Mesothelial cell of epicardium (in vitro differentiated cells): ENCODE data around the gene NCK1. TPM values are rescaled to one million over a fixed set of nuclear protein-coding genes. Genes with fewer than 3 reads are reported as not detected.
"Not testable (repeated sequence)": the region's sequence is repeated elsewhere in the genome, so short reads cannot be mapped to it uniquely, and the experiment has no call there.

Experiments
- DNase-seq, 2 experiments: peaks; one replicate each; pipeline ENCODE4 v3.0.0; 2021; ENCODE audit warnings: low spot score in 2 of 2; ENCODE audit not compliant: unreplicated experiment in 2 of 2
- H3K27ac Mint-ChIP-seq: 2 replicates; pipeline ENCODE4 v1.8.0; 2021; ENCODE audit warnings: mixed read lengths
- H3K27me3 Mint-ChIP-seq: 2 replicates; pipeline ENCODE4 v1.8.0; 2021; ENCODE audit warnings: low read depth, mixed read lengths
- H3K36me3 Mint-ChIP-seq: 2 replicates; pipeline ENCODE4 v1.8.0; 2021; ENCODE audit warnings: mixed read lengths
- H3K4me1 Mint-ChIP-seq: 2 replicates; pipeline ENCODE4 v1.8.0; 2021; ENCODE audit warnings: mixed read lengths
- H3K4me3 Mint-ChIP-seq: 2 replicates; pipeline ENCODE4 v1.8.0; 2021; ENCODE audit warnings: mild to moderate bottlenecking, moderate library complexity, mixed read lengths
- H3K9me3 Mint-ChIP-seq: 2 replicates; pipeline ENCODE4 v1.8.0; 2021; ENCODE audit warnings: mixed read lengths
- CTCF ChIP-seq: fragments of 200-600 bp; sonication (generic); IDR thresholded peaks from one replicate; pipeline ENCODE4 v1.5.0; 2021; ENCODE audit warnings: antibody characterized with exemption; ENCODE audit not compliant: unreplicated experiment
- total RNA-seq: library from RNA; stranded (reverse); gene quantifications from 3 replicates; pipeline ENCODE4 v1.2.1, GENCODE V29; 2021

NCK1 gene
- total RNA-seq, 1 donor from 2014 or later: 27.9 TPM

GRCh38 chr3:136979204-136979603 is 117.2 kb downstream of the NCK1 start:
- H3K4me1 Mint-ChIP-seq: no peaks in the 10 kb centered on the region
- peaks cover 9% of the 10 kb centered on the region for H3K9me3 Mint-ChIP-seq
- peaks cover 4% of the 10 kb centered on the region for H3K36me3 Mint-ChIP-seq
- no peak overlapping the region for H3K27ac Mint-ChIP-seq
- DNase-seq: no peak
- no peak for TF ChIP-seq CTCF
- H3K27me3 Mint-ChIP-seq: no peaks in the 10 kb centered on the region
- H3K4me3 Mint-ChIP-seq: no peak overlapping the region

DNA sequence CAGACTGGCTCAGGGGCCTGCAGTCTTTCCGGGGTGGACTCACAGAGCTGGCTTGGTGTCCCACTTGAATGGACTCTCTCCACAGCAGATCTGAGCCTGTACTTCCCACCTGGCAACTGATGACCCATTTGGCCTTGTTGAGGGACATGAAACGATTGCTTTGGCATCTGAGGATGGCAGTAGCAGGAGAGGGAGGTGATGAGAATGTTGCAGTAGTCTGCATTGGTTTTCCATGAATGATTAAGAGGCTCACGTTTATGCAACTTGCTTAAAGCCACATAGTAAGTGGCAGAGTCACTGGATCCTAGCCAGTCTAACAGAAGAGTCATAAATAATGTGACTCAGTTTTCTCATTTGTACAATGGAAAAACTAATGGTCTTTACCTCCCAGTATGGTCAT is 117.7 kb downstream of the NCK1 start:
- H3K27me3 Mint-ChIP-seq: no peaks in the 10 kb centered on the region
- H3K9me3 Mint-ChIP-seq: peaks cover 4% of the 10 kb centered on the region
- H3K4me1 Mint-ChIP-seq: no peaks in the 10 kb centered on the region
- no peak for TF ChIP-seq CTCF
- DNase-seq: no peak
- H3K36me3 Mint-ChIP-seq: peaks cover 3% of the 10 kb centered on the region
- H3K4me3 Mint-ChIP-seq: no peak overlapping the region
- no peak overlapping the region for H3K27ac Mint-ChIP-seq

DNA sequence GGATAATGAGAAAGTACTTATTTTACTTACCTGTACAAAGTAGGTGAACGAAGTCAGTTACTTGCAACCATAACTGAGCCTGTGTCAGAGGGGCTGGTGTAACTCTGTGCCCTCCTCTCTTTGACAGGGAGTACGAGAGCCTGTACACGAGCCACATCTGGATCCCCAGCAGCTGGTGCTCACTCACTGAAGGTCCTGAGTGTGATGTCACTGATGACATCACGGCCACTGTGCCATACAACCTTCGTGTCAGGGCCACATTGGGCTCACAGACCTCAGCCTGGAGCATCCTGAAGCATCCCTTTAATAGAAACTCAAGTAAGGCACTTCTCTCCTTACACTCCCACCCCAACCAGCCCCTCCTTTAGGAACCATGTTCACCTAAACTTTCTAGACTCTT is 120.0 kb downstream of the NCK1 start:
- no peak for TF ChIP-seq CTCF
- no peaks in the 10 kb centered on the region for H3K9me3 Mint-ChIP-seq
- H3K4me3 Mint-ChIP-seq: no peak overlapping the region
- peaks cover 3% of the 10 kb centered on the region for H3K36me3 Mint-ChIP-seq
- H3K27me3 Mint-ChIP-seq: no peaks in the 10 kb centered on the region
- H3K27ac Mint-ChIP-seq: no peak overlapping the region
- no peak for DNase-seq
- H3K4me1 Mint-ChIP-seq: no peaks in the 10 kb centered on the region

DNA sequence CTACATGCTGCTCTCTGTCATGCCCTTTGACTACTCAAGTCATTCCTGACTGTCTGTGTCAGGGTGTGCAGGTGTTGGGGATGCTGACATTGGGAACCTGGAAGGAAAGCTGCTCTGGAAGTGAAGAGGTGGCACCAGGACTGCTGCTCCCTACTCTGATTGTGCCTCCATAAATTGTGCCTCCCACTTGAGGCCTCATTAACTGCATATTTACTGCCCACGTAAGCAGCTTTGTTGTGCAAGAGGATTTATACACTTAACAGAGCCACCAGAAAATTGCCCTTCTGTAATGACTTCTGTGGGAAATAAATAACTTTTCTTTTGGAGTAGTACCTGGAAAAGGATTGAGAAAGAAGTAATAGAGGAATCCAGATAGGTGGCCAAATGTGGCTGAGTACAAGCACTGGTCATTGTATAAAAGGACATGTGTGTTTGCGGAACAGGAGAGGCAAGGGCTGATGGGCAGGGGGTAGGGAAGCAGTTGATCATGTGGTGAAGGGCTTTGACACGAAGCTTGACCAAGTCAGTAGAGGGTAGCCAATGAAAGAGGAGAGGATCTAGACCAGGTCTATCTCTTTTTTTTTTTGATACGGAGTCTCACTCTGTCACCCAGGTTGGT is 120.6 kb downstream of the NCK1 start:
- H3K4me3 Mint-ChIP-seq: no peak overlapping the region
- no peak for TF ChIP-seq CTCF
- no peak overlapping the region for H3K27ac Mint-ChIP-seq
- no peaks in the 10 kb centered on the region for H3K27me3 Mint-ChIP-seq
- peaks cover 3% of the 10 kb centered on the region for H3K36me3 Mint-ChIP-seq
- H3K9me3 Mint-ChIP-seq: no peaks in the 10 kb centered on the region
- no peak for DNase-seq
- no peaks in the 10 kb centered on the region for H3K4me1 Mint-ChIP-seq

DNA sequence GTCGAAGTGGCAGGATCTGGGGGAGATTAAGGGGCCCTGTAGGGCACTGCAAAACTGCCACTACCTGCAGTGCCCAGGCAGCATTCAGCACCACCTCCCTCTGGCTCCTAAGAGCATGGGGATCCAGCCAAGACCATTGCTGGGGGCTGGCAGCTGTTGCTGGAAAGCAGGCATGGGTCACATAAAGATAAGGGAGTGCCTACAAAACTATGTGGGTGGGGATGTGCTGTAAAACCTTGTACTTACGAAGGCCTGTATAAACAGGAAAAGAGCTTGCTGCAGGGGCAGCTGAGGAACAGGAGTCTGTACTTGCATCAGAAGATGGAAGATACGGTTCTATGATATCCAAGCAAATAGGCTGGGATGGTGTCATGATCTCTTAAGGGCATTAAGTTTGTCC is 122.8 kb downstream of the NCK1 start:
- H3K4me1 Mint-ChIP-seq: no peaks in the 10 kb centered on the region
- no peaks in the 10 kb centered on the region for H3K27me3 Mint-ChIP-seq
- DNase-seq: no peak
- H3K9me3 Mint-ChIP-seq: no peaks in the 10 kb centered on the region
- peaks cover 3% of the 10 kb centered on the region for H3K36me3 Mint-ChIP-seq
- TF ChIP-seq CTCF: no peak
- H3K4me3 Mint-ChIP-seq: no peak overlapping the region
- H3K27ac Mint-ChIP-seq: no peak overlapping the region

DNA sequence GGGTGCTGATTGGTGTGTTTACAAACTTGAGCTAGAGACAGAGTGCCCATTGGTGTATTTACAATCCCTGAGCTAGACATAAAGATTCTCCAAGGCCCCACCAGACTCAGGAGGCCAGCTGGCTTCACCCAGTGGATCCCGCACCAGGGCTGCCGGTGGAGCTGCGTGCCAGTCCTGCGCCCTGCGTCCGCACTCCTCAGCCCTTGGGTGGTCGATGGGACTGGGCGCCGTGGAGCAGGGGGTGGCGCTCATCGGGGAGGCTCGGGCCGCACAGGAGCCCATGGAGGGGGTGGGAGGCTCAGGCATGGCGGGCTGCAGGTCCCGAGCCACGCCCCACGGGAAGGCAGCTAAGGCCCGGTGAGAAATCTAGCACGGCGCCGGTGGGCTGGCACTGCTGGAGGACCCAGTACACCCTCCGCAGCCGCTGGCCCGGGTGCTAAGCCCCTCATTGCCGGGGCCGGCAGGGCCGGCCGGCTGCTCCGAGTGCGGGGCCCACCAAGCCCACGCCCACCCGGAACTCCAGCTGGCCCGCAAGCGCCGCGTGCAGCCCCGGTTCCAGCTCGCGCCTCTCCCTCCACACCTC is 125.5 kb downstream of the NCK1 start:
- not testable (repeated sequence) for H3K27ac Mint-ChIP-seq, H3K36me3 Mint-ChIP-seq, H3K9me3 Mint-ChIP-seq, H3K4me3 Mint-ChIP-seq, H3K4me1 Mint-ChIP-seq, DNase-seq, H3K27me3 Mint-ChIP-seq
